DMS53 (cell line): ENCODE measurements around the gene ALDH3B2.
"Not testable (repeated sequence)": the region's sequence is repeated elsewhere in the genome, so short reads cannot be mapped to it uniquely, and the experiment has no call there.

Experiments used
- DNase-seq: peaks from one replicate; lab custom pipeline; 2025; lab: John Stamatoyannopoulos, UW

The ALDH3B2 gene

DNA sequence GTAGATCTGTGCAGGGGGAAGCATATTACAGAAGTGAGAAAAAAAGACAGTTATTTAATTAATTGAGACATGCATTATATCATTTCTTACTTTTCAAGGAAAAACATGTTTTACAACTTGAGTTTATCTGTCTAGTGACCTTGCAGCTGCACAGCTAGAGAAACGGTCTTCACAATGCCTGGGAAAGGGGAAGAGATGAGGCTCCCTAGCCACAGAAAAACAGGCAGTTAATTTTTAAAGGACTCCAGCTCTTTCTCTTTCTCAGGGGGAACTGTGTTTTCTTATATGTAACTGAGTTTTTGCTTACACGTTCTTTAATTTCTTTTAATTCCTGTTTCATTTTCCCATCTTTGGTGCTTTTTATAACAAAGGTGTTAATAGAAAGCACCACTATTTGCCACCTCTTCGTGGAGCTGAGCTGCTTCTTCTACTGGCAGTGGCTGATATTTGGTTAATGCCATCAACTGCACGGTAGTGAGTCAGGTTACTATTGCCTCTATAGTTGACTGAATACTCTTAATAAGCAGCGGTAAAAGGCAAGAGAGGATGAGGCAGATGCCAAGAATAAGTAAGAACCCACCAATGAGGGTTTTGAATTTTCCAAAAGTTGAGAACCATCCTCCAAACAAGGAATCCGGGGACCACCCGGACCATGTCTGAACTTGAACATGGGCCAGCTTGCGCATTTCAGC is 11.4 kb upstream of the ALDH3B2 start:
- DNase-seq = not testable (repeated sequence)

DNA sequence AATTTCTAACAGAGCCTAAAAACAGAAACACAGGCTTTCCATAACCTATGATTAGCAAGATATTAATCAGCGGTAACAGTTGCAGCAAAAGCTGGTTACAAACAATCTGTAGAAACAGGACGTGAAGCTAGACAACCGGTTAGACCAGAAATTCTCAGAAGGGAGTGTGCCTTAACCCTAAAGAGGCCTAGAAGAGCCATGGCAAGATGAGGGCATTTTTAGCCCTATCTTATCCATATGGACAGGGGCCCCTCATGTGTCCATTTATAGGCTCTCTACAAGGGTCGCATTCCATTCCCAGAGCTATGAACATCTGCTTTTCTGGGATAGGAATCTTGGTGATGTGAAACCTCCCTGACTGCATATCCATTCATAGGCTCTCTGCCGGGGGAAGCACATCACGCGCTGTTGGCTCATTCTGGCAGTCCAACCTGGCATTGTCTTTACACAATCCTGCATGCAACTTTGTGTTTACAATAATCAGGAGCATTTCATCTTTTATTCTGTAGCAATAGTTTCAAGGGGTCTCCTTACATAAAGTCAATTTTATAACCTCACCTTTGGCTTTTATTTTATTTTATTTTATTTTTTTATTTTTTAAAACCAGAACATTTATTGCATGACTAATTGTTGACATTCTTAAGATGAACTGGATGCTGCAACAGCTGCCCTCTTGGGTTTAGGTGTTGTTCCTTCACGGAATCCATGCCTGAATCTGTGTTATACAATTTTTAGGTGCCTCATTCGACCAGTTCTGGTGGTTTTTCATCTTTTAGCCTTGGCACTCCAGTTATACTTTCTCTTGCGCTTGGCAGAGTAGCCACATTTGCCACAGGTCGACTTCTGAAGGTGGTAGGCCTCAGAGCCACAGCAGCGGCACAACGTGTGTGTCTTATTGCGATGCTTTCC is 8.0 kb upstream of the ALDH3B2 start:
- DNase-seq = peak; percentile 74

- no peak for DNase-seq
Observed at GRCh38 chr11:67680696-67681470, 6.5 kb upstream of the ALDH3B2 start.

DNA sequence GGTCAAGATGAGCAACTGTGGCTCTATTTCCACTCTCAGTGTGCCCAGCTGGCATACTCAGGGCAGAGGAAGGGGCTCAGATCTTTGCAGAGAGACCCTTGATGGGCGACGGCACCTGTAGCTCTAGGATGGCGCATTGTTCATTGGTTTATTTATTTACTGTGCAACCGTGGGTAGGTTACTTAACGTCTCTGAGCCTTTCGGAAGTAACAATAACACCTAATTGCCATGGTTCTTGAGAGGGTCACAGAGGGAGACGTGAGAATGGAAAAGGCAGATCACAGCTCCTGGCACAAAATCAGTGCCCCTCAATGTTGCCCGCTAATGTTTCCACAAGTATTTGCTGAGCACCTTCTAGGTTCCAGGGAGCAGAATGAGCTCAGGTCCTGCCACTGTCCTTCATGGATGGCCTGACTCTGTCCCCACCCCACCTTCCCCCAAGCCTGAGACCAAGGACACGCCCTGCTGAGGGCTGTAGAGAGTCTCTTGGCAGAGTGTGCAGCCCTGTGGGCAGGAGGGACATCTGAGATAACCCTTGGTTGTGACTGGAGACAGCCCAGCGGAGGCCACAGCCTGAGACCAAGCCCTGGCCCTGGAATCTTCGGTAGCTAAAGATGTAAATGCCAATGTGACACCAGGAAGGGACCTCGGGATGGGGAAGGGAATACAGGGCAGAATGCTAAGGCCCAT is 780 bp upstream of the ALDH3B2 start:
- no peak for DNase-seq

DNA sequence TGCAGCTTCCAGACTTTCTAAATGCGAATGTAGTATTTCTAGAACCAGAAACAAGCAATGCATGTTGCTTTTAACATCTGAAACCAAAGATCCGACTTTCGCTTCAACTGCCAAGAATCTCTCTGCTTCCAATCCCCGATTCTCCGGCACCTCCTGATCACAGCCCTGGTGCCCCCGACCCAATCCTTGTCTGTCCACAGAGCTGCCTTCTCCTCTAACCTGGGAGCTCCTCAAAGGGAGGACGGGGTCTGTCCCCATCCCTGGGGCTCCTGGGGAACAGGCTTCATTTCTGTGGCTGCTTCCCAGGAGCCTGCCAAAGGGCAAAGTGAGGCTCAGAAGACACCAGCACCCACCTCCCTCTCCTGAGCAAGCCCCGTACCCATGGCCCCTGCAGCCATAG is 521 bp downstream of the ALDH3B2 start:
- DNase-seq = no peak

DNA sequence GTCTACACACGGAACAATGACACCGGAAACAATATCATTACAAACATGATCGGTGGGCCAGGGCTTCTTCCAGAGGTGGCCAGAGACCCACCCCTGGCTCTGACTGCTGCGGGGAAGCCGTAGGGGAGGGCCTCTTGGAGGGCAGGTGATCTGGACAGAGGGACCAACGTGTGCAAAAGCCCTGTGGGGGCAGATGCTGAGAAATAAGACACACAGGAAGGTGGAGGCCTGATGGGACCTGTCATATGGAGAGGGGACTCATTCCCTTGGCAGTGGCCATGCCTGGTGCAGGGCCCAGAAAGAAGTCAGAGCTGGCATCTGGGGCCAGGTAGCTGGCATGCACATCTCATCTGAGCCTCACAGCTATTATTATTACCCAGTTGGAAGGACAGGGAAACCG is 1.1 kb downstream of the ALDH3B2 start:
- no peak for DNase-seq

DNA sequence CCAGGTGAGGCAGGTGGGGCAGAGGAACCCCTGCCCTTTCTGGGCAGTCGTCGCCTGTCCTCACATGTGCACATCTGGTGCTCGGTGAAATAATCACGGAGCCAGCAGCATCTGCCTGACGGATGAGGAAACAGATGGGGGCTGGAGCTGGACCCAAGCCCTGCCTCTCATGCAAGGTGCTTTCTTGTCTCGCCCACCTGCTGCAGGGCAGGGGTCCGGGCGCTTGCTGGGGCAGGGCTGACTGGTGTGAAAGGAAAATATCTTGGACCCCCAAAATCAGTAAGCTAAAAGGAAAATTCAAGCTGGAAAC is 3.3 kb downstream of the ALDH3B2 start:
- DNase-seq = no peak

DNA sequence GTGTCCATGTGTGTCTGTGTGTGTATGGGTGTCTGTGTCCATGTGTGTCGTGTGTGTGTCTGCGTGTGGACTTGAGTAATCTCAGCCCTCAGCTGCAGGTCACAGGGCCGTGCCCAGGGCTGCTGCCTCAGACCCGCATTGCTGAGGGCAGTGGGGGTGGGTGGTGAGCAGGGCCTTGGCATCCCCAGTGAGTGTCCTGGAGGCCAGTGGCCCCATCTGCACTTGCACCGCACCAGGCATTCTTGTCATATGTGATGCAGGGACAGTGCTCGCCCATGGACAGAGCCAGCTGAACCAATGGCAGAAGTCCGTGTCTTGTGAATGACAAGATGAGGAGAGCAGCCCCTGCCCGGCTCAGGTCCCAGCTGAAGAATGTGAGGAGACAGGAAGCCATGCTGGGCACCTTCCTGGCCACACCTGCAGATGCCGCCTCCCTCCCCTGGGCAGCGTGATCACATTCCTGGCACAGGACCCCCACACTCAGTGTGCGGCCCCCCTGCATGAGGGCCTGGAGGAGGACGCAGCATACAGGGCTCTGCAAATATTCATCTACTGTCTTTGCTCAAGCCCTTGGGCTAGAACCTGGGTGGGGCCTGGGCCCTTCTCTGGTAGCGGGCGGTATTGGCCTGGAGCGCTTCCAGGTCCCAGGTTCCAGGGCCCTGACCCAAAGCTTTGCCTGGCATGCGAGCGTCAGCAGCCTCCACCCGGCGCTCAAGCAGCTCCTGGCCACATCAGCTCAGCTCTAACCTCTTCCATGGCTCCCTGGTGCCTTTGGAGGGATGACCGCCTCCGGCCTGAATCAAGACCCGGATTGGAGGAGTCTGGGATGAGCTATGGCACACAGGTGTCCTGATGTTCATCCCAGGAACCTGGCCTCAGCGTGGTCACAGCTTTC is 3.9 kb downstream of the ALDH3B2 start:
- DNase-seq = peak; percentile 43

- no peak for DNase-seq
Observed at GRCh38 chr11:67668192-67668551, 6.3 kb downstream of the ALDH3B2 start.

- peak; percentile 34 for DNase-seq
Observed at GRCh38 chr11:67667490-67668191, 6.8 kb downstream of the ALDH3B2 start.

DNA sequence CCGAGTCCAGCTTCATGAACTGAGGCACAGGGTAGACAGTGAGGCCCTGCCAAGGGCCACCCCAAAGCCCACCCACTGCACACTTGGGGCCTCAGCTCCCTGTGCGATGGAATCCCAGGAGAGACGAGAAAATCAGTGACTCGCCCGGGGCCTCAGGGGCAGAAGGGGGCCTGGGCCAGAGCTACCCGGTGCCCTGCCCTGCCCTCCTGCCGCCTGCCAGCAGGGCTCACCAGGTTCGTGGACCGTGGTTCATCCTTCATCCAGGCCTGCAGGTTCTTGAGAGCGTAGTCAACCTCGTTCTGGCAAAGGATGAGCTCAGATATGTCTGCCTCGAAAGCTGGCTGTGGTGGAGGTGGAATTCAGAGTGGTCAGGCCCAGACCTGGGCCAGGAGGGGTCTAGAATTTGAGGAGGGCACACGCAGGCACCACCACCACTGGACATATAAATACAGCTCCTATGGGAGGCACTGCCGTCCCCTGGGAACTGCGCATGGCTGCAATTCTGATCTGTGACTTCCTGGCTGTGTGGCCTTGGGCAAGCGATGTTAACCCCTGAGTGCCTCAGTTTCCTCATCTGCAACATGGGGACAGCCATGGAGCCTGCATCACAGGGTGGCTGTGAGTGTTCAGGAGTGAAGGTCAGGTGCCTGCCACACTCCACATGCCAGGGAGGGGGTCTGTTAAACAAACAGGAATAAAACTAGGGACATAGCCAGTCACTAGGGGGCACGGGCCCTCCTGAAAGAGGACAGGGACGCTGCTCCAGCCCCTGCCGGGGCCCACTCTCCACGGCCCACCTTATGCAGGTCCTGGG is 7.5 kb downstream of the ALDH3B2 start:
- DNase-seq = peak; percentile 31

DNA sequence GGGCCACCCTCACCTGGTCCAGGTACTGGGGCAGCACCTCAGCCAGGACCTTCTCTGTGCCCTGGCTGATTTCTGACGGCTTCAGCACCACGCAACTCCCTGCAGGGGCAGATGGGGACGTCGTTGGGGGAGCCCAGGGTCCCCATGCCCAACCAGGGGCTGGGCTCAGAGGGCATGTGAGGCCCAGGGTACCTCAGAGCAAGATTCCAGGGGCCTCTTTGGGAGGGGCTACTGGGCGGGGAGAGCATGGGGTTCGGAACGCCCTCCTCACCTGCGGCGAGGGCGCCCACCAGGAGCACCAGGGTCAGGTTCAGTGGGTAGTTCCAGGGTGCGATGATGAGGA is 8.1 kb downstream of the ALDH3B2 start:
- no peak for DNase-seq

DNA sequence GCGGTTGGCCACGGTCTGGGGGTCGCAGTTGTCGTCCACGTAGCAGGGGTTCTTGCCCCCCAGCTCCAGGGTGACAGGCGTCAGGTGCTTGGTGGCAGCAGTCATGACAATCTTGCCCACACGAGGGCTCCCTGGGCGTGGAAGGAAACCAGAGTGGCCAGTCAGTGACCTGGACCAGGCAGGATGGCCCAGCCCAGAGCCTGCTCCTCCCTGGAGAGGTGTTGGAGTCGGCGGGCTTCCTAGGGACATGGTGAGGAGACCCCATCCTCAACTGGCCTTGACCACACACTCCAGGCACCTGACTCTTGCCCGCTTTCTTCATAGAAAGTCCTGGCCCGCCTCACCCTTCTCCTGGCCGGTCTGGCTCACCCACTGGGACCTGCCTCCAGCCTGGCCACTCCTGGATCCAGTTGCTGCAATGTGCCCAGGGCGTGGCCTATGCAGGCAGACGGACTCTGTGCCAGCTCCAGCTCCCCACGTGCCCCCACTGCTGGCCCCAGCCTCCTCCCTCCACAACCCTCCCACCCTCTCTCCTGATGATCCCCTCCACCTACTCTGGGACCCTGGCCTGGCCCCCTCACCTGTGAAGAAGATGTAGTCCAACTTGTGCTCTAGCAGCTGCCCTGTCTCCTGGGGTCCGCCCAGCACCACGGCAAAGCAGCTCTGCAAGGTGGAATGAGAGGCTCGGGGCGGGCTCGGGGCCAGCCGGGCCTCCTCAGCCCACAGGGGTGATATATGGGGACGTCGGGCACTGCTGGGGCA is 8.7 kb downstream of the ALDH3B2 start:
- DNase-seq = peak; percentile 84

DNA sequence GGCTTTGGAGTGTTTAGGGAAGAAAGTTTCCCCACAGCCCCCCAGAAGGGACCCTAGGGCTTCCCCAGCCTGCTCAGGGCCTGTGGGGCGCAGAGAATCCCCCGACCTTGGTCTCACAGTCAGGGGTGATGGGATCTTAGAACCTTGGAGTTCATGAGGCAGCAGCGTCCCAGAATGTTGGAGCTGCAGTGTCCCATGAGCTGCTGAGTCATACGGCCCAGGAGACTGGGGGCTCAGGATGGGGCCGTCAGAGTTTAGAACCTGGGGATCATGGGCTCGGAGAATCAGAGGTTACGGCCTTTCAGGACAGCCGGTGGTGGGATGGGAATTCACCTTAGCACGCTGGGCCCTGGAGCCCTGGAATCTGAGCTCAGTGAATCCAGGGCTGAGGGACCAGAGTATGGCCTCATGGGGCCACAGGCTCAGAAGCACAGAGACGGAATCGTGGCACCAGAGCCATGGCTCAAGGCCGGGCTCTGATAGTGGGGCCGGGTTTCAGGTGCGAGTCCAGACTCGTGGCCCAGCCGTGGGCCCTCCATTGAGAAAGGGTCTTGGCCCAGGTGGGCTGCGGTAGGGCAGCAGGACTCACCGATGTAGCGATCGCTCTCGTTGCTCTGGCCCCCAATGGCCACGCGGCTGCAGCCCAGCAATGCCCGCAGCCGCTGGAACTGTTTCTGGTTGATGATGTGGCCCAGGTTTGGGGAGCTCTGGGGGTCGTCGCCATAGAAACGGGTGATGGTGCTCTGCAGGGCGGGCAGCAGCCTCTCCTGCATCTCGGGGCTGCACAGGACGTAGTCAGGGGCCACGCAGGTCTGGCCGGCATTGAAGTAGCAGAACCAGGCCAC is 9.5 kb downstream of the ALDH3B2 start:
- DNase-seq = no peak

DNA sequence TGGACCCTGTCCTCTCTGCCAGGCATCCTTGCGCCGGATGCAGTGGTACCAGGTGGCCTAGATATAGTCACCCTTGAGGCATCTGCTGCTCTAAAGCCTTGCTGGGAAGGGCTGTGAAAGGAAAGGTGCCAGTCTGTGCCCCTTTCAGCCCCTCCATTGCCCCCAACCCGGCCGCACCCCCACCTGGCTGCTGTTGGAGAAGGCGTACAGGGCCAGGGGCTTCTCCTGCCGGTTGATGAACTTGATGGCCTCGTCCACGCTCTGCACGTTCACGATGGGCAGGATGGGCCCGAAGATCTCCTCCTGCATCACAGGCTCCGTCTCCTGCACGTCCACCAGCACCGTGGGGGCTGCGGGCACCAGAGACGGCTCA is 10.2 kb downstream of the ALDH3B2 start:
- DNase-seq = no peak

- no peak for DNase-seq
Observed at GRCh38 chr11:67663532-67664212, 10.8 kb downstream of the ALDH3B2 start.

DNA sequence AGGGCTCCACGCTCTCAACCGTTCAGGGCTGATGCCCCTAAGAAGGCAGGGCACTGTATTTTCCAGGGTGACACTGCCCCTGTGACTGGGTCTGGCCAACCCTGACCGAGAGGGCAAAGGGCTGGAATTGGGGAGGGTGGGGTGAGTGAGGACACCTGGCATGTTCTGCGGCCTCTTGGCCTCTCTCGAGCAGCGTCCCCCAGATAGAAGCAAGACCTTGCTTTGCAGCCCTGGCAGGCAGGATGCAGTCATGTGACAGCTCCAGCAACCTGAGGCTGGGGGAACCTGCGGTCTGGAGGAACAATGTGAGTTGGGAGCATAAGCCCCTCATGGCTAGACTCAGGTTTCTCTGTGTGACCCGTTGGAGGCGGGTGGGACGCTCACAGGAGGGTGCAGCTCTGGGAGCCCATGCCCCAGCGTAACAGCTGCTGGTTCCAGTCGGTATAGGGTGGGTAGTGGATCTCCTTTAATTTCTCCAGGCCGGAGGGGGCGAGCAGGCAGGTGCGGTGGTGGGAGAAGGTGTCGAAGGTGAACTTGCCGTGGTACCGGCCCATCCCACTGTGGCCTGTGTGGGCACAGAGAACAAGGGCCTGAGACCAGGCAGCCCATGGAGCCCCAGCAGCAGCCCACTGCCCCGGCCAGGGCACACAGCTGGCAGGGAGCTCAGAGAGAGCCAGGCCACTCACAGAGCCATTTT is 11.4 kb downstream of the ALDH3B2 start:
- DNase-seq = no peak
